Measurements from ENCODE around the gene COG4. TPM values are rescaled to one million over a fixed set of nuclear protein-coding genes. Genes with fewer than 3 reads are reported as not detected.

The COG4 gene
- total and polyA plus RNA-seq, 2 experiments from 2014 or later, result 28.8 to 38.1 TPM

- no peaks in the 10 kb centered on the region for H3K9me3 Mint-ChIP-seq
- Histone ChIP-seq H3K27me3 (ENCODE audit: insufficient read depth) (no peaks in the 10 kb centered on the region), H3K4me2 (no peak overlapping the region), H4K20me1 (replicated peaks; ENCODE audit: insufficient read depth) (no peaks in the 10 kb centered on the region), H3K4me1 (ENCODE audit: insufficient read depth) (no peaks in the 10 kb centered on the region), H3F3A (replicated peaks; ENCODE audit: low read depth) (no peaks in the 10 kb centered on the region), H3K79me2 (replicated peaks; ENCODE audit: insufficient read depth) (no peaks in the 10 kb centered on the region), H3K36me3 (ENCODE audit: insufficient read depth) (no peaks in the 10 kb centered on the region), H3K27ac (ENCODE audit: low read depth) (no peak overlapping the region; the same call in 1 of the 2 replicates), H3K9me2 (ENCODE audit: insufficient read depth) (no peaks in the 10 kb centered on the region), H2AFZ (no peak overlapping the region), H3K4me3 (no peak overlapping the region)
- H3K4me3 Mint-ChIP-seq, result no peak overlapping the region
- H3K36me3 Mint-ChIP-seq (ENCODE audit: low read depth), result peaks cover 9% of the 10 kb centered on the region; the same call in 1 of the 3 replicates
- peaks cover 8% of the 10 kb centered on the region for H3K27me3 Mint-ChIP-seq (ENCODE audit: insufficient read depth, low read depth, poor library complexity)
- TF ChIP-seq, protein P1, sequence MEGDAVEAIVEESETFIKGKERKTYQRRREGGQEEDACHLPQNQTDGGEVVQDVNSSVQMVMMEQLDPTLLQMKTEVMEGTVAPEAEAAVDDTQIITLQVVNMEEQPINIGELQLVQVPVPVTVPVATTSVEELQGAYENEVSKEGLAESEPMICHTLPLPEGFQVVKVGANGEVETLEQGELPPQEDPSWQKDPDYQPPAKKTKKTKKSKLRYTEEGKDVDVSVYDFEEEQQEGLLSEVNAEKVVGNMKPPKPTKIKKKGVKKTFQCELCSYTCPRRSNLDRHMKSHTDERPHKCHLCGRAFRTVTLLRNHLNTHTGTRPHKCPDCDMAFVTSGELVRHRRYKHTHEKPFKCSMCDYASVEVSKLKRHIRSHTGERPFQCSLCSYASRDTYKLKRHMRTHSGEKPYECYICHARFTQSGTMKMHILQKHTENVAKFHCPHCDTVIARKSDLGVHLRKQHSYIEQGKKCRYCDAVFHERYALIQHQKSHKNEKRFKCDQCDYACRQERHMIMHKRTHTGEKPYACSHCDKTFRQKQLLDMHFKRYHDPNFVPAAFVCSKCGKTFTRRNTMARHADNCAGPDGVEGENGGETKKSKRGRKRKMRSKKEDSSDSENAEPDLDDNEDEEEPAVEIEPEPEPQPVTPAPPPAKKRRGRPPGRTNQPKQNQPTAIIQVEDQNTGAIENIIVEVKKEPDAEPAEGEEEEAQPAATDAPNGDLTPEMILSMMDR (conservative IDR thresholded peaks at IDR 0.05; ENCODE audit: low read depth in 2 of 2), result no peak
- TF ChIP-seq, protein P2, sequence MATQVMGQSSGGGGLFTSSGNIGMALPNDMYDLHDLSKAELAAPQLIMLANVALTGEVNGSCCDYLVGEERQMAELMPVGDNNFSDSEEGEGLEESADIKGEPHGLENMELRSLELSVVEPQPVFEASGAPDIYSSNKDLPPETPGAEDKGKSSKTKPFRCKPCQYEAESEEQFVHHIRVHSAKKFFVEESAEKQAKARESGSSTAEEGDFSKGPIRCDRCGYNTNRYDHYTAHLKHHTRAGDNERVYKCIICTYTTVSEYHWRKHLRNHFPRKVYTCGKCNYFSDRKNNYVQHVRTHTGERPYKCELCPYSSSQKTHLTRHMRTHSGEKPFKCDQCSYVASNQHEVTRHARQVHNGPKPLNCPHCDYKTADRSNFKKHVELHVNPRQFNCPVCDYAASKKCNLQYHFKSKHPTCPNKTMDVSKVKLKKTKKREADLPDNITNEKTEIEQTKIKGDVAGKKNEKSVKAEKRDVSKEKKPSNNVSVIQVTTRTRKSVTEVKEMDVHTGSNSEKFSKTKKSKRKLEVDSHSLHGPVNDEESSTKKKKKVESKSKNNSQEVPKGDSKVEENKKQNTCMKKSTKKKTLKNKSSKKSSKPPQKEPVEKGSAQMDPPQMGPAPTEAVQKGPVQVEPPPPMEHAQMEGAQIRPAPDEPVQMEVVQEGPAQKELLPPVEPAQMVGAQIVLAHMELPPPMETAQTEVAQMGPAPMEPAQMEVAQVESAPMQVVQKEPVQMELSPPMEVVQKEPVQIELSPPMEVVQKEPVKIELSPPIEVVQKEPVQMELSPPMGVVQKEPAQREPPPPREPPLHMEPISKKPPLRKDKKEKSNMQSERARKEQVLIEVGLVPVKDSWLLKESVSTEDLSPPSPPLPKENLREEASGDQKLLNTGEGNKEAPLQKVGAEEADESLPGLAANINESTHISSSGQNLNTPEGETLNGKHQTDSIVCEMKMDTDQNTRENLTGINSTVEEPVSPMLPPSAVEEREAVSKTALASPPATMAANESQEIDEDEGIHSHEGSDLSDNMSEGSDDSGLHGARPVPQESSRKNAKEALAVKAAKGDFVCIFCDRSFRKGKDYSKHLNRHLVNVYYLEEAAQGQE (IDR thresholded peaks at IDR 0.05; ENCODE audit: unreplicated experiment), result no peak
- no peak for TF ChIP-seq ZNF114 (CRISPR knock-in tag; IDR thresholded peaks at IDR 0.05)
- no peak for TF ChIP-seq JUNB (IDR thresholded peaks at IDR 0.05; ENCODE audit: unreplicated experiment)
- TF ChIP-seq STAT1 (IDR thresholded peaks at IDR 0.05; ENCODE audit: unreplicated experiment), result no peak
- TF ChIP-seq EZH2phosphoT487 (IDR thresholded peaks at IDR 0.05; ENCODE audit: unreplicated experiment), result no peak
- no peak for TF ChIP-seq NANOG (IDR thresholded peaks at IDR 0.05; ENCODE audit: borderline replicate concordance)
- TF ChIP-seq, protein P3, sequence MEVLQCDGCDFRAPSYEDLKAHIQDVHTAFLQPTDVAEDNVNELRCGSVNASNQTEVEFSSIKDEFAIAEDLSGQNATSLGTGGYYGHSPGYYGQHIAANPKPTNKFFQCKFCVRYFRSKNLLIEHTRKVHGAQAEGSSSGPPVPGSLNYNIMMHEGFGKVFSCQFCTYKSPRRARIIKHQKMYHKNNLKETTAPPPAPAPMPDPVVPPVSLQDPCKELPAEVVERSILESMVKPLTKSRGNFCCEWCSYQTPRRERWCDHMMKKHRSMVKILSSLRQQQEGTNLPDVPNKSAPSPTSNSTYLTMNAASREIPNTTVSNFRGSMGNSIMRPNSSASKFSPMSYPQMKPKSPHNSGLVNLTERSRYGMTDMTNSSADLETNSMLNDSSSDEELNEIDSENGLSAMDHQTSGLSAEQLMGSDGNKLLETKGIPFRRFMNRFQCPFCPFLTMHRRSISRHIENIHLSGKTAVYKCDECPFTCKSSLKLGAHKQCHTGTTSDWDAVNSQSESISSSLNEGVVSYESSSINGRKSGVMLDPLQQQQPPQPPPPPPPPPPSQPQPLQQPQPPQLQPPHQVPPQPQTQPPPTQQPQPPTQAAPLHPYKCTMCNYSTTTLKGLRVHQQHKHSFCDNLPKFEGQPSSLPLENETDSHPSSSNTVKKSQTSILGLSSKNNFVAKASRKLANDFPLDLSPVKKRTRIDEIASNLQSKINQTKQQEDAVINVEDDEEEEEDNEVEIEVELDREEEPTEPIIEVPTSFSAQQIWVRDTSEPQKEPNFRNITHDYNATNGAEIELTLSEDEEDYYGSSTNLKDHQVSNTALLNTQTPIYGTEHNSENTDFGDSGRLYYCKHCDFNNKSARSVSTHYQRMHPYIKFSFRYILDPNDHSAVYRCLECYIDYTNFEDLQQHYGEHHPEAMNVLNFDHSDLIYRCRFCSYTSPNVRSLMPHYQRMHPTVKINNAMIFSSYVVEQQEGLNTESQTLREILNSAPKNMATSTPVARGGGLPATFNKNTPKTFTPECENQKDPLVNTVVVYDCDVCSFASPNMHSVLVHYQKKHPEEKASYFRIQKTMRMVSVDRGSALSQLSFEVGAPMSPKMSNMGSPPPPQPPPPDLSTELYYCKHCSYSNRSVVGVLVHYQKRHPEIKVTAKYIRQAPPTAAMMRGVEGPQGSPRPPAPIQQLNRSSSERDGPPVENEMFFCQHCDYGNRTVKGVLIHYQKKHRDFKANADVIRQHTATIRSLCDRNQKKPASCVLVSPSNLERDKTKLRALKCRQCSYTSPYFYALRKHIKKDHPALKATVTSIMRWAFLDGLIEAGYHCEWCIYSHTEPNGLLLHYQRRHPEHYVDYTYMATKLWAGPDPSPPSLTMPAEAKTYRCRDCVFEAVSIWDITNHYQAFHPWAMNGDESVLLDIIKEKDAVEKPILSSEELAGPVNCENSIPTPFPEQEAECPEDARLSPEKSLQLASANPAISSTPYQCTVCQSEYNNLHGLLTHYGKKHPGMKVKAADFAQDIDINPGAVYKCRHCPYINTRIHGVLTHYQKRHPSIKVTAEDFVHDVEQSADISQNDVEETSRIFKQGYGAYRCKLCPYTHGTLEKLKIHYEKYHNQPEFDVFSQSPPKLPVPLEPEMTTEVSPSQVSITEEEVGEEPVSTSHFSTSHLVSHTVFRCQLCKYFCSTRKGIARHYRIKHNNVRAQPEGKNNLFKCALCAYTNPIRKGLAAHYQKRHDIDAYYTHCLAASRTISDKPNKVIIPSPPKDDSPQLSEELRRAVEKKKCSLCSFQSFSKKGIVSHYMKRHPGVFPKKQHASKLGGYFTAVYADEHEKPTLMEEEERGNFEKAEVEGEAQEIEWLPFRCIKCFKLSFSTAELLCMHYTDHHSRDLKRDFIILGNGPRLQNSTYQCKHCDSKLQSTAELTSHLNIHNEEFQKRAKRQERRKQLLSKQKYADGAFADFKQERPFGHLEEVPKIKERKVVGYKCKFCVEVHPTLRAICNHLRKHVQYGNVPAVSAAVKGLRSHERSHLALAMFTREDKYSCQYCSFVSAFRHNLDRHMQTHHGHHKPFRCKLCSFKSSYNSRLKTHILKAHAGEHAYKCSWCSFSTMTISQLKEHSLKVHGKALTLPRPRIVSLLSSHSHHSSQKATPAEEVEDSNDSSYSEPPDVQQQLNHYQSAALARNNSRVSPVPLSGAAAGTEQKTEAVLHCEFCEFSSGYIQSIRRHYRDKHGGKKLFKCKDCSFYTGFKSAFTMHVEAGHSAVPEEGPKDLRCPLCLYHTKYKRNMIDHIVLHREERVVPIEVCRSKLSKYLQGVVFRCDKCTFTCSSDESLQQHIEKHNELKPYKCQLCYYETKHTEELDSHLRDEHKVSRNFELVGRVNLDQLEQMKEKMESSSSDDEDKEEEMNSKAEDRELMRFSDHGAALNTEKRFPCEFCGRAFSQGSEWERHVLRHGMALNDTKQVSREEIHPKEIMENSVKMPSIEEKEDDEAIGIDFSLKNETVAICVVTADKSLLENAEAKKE (CRISPR knock-in tag; IDR thresholded peaks at IDR 0.05), result no peak
- peaks cover 9% of the 10 kb centered on the region; the same call in 2 of the 3 replicates for H3K4me1 Mint-ChIP-seq
- H3K27ac Mint-ChIP-seq, result no peak overlapping the region
- DNase-seq (ENCODE audit: low spot score), result no peak
- no peak for ATAC-seq
These were observed 46.9 kb downstream of the COG4 start for GRCh38 chr16:70476272-70477020.
